ENCODE data around the gene FGL2.
"Not testable (repeated sequence)": the region's sequence is repeated elsewhere in the genome, so short reads cannot be mapped to it uniquely, and the experiment has no call there.

Gene FGL2

DNA sequence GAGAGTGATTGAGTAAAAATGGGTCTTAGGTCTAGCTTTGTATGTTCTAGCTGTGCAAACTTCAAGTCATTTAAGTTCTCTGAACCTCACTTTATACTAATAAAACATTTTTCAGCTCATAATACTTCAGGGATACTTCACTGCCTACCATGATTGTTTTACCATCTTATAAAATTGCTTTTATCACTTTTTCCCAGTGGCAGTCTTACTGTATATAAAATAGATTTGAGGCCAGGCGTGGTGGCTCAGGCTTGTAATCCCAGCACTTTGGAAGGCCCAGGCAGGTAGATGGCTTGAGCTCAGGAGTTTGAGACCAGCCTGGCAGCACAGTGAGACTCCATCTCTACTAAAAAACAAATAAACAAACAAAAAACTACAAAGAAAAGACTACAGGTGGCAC, 17.4 kb downstream of the FGL2 start:
- Histone ChIP-seq H3K9me3 (ENCODE audit: low read length) (peaks cover 4% of the 10 kb centered on the region; the same call in 1 of the 2 replicates), H3K27me3 (ENCODE audit: insufficient read depth, low read length) (no peaks in the 10 kb centered on the region), H3K9me2 (ENCODE audit: low read depth, low read length) (no peaks in the 10 kb centered on the region), H3K9ac (ENCODE audit: low read length) (no peak overlapping the region), H3K4me2 (ENCODE audit: low read length) (no peak overlapping the region), H4K20me1 (ENCODE audit: insufficient read depth, low read length) (no peaks in the 10 kb centered on the region), H3K27ac (ENCODE audit: low read depth, low read length, poor library complexity, severe bottlenecking) (no peak overlapping the region), H3K4me3 (ENCODE audit: low read depth, low read length, poor library complexity, severe bottlenecking) (no peak overlapping the region), H3K79me2 (ENCODE audit: insufficient read depth, low read length) (no peaks in the 10 kb centered on the region), H2AFZ (ENCODE audit: low read length) (no peak overlapping the region), H3K4me1 (ENCODE audit: insufficient read depth, low read length, severe bottlenecking) (no peaks in the 10 kb centered on the region), H3K36me3 (ENCODE audit: insufficient read depth, low read length) (no peaks in the 10 kb centered on the region), H3F3A (ENCODE audit: insufficient read depth, low read length) (peaks cover 5% of the 10 kb centered on the region; the same call in 1 of the 2 replicates)
- TF ChIP-seq EZH2 (IDR thresholded peaks at IDR 0.05; ENCODE audit: borderline replicate concordance, low read length) = no peak
- TF ChIP-seq, protein P1, sequence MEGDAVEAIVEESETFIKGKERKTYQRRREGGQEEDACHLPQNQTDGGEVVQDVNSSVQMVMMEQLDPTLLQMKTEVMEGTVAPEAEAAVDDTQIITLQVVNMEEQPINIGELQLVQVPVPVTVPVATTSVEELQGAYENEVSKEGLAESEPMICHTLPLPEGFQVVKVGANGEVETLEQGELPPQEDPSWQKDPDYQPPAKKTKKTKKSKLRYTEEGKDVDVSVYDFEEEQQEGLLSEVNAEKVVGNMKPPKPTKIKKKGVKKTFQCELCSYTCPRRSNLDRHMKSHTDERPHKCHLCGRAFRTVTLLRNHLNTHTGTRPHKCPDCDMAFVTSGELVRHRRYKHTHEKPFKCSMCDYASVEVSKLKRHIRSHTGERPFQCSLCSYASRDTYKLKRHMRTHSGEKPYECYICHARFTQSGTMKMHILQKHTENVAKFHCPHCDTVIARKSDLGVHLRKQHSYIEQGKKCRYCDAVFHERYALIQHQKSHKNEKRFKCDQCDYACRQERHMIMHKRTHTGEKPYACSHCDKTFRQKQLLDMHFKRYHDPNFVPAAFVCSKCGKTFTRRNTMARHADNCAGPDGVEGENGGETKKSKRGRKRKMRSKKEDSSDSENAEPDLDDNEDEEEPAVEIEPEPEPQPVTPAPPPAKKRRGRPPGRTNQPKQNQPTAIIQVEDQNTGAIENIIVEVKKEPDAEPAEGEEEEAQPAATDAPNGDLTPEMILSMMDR (IDR thresholded peaks at IDR 0.05; ENCODE audit: low read length) = no peak

DNA sequence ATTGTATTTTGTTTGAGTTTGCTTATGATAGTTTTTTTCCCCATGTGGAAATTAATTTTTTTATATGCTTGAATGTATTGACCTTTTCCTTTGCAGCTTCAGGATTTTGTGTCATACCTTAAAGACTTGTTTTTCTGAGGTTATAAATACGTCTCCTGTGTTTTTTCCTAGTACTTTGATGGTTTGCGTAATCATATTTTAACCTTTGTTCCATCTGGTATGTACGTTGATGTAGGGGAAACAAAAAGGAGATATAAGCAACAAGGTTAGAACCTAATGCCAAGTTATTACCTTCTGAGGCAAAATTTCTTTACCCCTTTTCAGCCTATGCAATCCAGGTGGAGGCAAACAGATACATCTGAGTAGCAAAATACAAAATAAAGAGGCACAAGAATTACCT, 17.9 kb downstream of the FGL2 start:
- Histone ChIP-seq H3K36me3 (ENCODE audit: insufficient read depth, low read length) (no peaks in the 10 kb centered on the region), H3K79me2 (ENCODE audit: insufficient read depth, low read length) (no peaks in the 10 kb centered on the region), H2AFZ (ENCODE audit: low read length) (no peak overlapping the region), H3K4me1 (ENCODE audit: insufficient read depth, low read length, severe bottlenecking) (no peaks in the 10 kb centered on the region), H3K27ac (ENCODE audit: low read depth, low read length, poor library complexity, severe bottlenecking) (no peak overlapping the region), H3K9ac (ENCODE audit: low read length) (no peak overlapping the region), H3K4me2 (ENCODE audit: low read length) (no peak overlapping the region), H3K4me3 (ENCODE audit: low read depth, low read length, poor library complexity, severe bottlenecking) (no peak overlapping the region), H3K27me3 (ENCODE audit: insufficient read depth, low read length) (no peaks in the 10 kb centered on the region), H3F3A (ENCODE audit: insufficient read depth, low read length) (peaks cover 5% of the 10 kb centered on the region; the same call in 1 of the 2 replicates), H3K9me2 (ENCODE audit: low read depth, low read length) (no peaks in the 10 kb centered on the region), H4K20me1 (ENCODE audit: insufficient read depth, low read length) (no peaks in the 10 kb centered on the region), H3K9me3 (ENCODE audit: low read length) (peaks cover 4% of the 10 kb centered on the region; the same call in 1 of the 2 replicates)
- no peak for TF ChIP-seq EZH2 (IDR thresholded peaks at IDR 0.05; ENCODE audit: borderline replicate concordance, low read length)
- TF ChIP-seq, protein P1 (IDR thresholded peaks at IDR 0.05; ENCODE audit: low read length) = no peak

DNA sequence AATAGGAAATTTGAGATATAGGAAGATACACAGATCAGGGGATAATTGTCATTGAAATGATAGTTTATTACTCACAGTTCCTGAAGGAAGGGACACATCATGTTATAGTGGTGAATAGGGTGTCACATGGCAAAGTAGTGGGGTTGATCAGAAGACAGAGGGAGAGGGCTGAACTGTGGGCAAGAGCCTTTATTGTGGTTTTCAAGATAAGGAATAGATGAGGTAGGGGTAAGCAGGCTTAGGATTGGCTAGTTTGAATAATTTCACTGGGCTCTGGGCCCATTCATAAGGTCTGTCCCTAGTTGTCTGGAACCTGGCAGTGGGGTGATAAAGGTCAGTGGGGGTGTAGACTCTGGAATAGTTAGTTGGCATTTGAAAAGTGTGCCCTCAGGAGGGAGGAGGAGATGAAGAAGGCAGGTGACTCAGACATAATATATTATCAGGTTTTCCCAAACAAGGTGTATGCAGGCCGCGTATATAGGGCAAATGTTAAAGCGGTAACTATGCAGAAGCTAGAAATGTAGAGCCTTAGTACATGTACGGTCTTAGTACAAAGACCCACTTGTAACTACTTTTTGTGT, 18.5 kb downstream of the FGL2 start:
- no peak for TF ChIP-seq EZH2 (IDR thresholded peaks at IDR 0.05; ENCODE audit: borderline replicate concordance, low read length)
- TF ChIP-seq, protein P1 (IDR thresholded peaks at IDR 0.05; ENCODE audit: low read length) = no peak

DNA sequence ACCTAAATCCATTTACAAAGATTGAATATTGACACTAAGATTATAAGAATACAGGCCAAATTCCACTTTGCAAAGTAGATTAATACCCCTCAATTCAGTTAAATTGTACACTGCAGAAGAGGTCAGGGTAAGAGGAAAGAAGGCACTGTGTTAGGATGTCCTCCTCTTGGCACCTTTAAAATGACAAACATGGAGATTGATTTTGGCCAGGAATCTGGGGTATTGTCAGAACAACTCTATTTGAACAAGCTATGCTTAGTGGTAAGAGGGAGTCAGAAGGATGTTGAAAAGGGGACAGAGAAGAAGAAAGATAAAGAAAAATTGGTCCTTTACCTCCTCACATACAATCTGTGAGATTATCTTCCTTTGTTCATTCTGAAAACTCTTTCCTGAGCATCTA, 21.6 kb downstream of the FGL2 start:
- H3K36me3 ChIP-seq (ENCODE audit: insufficient read depth, low read length); H3K79me2 ChIP-seq (ENCODE audit: insufficient read depth, low read length); H2AFZ ChIP-seq (ENCODE audit: low read length); H3K27me3 ChIP-seq (ENCODE audit: insufficient read depth, low read length); H4K20me1 ChIP-seq (ENCODE audit: insufficient read depth, low read length); H3K4me2 ChIP-seq (ENCODE audit: low read length); H3K4me3 ChIP-seq (ENCODE audit: low read depth, low read length, poor library complexity, severe bottlenecking); H3K4me1 ChIP-seq (ENCODE audit: insufficient read depth, low read length, severe bottlenecking); H3K9ac ChIP-seq (ENCODE audit: low read length); H3K9me3 ChIP-seq (ENCODE audit: low read length); H3K27ac ChIP-seq (ENCODE audit: low read depth, low read length, poor library complexity, severe bottlenecking); H3F3A ChIP-seq (ENCODE audit: insufficient read depth, low read length); H3K9me2 ChIP-seq (ENCODE audit: low read depth, low read length): not testable (repeated sequence)

More for the DNA sequence above, 18.5 kb downstream of the FGL2 start:
- Histone ChIP-seq H3K27ac (ENCODE audit: low read depth, low read length, poor library complexity, severe bottlenecking) (no peak overlapping the region), H3K9me3 (ENCODE audit: low read length) (peaks cover 4% of the 10 kb centered on the region; the same call in 1 of the 2 replicates), H3K27me3 (ENCODE audit: insufficient read depth, low read length) (no peaks in the 10 kb centered on the region), H3K4me3 (ENCODE audit: low read depth, low read length, poor library complexity, severe bottlenecking) (no peak overlapping the region), H3K9me2 (ENCODE audit: low read depth, low read length) (no peaks in the 10 kb centered on the region), H3F3A (ENCODE audit: insufficient read depth, low read length) (peaks cover 5% of the 10 kb centered on the region; the same call in 1 of the 2 replicates), H3K9ac (ENCODE audit: low read length) (no peak overlapping the region), H4K20me1 (ENCODE audit: insufficient read depth, low read length) (no peaks in the 10 kb centered on the region), H3K4me2 (ENCODE audit: low read length) (no peak overlapping the region), H3K36me3 (ENCODE audit: insufficient read depth, low read length) (no peaks in the 10 kb centered on the region), H3K79me2 (ENCODE audit: insufficient read depth, low read length) (no peaks in the 10 kb centered on the region), H3K4me1 (ENCODE audit: insufficient read depth, low read length, severe bottlenecking) (no peaks in the 10 kb centered on the region), H2AFZ (ENCODE audit: low read length) (no peak overlapping the region)

DNA sequence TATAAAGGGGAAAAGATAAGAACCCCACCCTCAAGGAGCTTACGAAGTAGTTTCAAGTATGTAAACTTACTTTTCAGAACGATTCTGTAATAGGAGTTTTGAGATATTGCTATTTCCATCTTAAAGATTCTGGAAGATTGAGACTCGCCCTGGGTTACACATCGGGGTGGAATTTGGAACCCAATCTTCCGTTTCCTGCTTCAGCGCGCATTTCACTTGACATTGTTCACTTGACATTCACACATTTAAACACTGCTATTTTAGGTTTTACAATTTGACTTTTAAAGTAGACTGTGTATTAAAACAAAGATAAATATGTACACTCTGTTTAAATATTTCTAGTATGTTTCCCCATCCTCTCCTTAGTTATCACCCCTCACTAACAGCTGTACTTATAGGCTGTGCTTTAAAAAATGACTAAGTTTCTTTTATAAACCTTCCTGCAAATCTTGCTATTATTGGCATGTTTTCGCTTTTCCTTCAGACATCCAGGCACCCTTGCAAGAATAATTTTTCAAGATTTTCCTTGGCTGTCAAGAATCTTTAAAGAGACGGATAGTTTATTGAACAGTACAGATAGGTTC, 22.2 kb downstream of the FGL2 start:
- H3K27ac ChIP-seq (ENCODE audit: low read depth, low read length, poor library complexity, severe bottlenecking); H3K9ac ChIP-seq (ENCODE audit: low read length); H3K4me1 ChIP-seq (ENCODE audit: insufficient read depth, low read length, severe bottlenecking); H3K9me2 ChIP-seq (ENCODE audit: low read depth, low read length); H3K9me3 ChIP-seq (ENCODE audit: low read length); H3K36me3 ChIP-seq (ENCODE audit: insufficient read depth, low read length); H3K4me2 ChIP-seq (ENCODE audit: low read length); H2AFZ ChIP-seq (ENCODE audit: low read length); H3K27me3 ChIP-seq (ENCODE audit: insufficient read depth, low read length); H3K79me2 ChIP-seq (ENCODE audit: insufficient read depth, low read length); H4K20me1 ChIP-seq (ENCODE audit: insufficient read depth, low read length); H3K4me3 ChIP-seq (ENCODE audit: low read depth, low read length, poor library complexity, severe bottlenecking); H3F3A ChIP-seq (ENCODE audit: insufficient read depth, low read length): not testable (repeated sequence)

Data from OCI-LY1 (cell line).